ENCODE measurements around the gene SPOPL.

The SPOPL gene

GRCh38 chr2:138550670-138551287 is 49.2 kb downstream of the SPOPL start:
- Histone ChIP-seq H3K79me2 (ENCODE audit: low read length) (peaks cover 16% of the 10 kb centered on the region), H3K9me2 (replicated peaks; ENCODE audit: insufficient read depth, low read length) (no peaks in the 10 kb centered on the region), H3K4me2 (ENCODE audit: low read depth, low read length) (no peak overlapping the region), H3K27me3 (replicated peaks; ENCODE audit: insufficient read depth, low read length) (no peaks in the 10 kb centered on the region), H3K4me1 (ENCODE audit: low read length) (no peaks in the 10 kb centered on the region), H2AFZ (ENCODE audit: low read length) (no peak overlapping the region), H3K9me3 (replicated peaks; ENCODE audit: insufficient read depth, low read length) (no peaks in the 10 kb centered on the region), H3K4me3 (ENCODE audit: low read length) (no peak overlapping the region), H3K27ac (ENCODE audit: low read length) (no peak overlapping the region), H3F3A (ENCODE audit: insufficient read depth, low read length) (no peaks in the 10 kb centered on the region), H3K36me3 (replicated peaks; ENCODE audit: insufficient read depth, low read length) (no peaks in the 10 kb centered on the region), H4K20me1 (ENCODE audit: insufficient read depth, low read length) (no peaks in the 10 kb centered on the region), H3K9ac (ENCODE audit: low read length) (no peak overlapping the region)
- DNase-seq, result no peak
- TF ChIP-seq EZH2phosphoT487 (IDR thresholded peaks at IDR 0.05; ENCODE audit: low read length) (no peak), EZH2 (optimal IDR thresholded peaks at IDR 0.05; ENCODE audit: low read depth, low read length) (no peak)
- TF ChIP-seq, protein P1, sequence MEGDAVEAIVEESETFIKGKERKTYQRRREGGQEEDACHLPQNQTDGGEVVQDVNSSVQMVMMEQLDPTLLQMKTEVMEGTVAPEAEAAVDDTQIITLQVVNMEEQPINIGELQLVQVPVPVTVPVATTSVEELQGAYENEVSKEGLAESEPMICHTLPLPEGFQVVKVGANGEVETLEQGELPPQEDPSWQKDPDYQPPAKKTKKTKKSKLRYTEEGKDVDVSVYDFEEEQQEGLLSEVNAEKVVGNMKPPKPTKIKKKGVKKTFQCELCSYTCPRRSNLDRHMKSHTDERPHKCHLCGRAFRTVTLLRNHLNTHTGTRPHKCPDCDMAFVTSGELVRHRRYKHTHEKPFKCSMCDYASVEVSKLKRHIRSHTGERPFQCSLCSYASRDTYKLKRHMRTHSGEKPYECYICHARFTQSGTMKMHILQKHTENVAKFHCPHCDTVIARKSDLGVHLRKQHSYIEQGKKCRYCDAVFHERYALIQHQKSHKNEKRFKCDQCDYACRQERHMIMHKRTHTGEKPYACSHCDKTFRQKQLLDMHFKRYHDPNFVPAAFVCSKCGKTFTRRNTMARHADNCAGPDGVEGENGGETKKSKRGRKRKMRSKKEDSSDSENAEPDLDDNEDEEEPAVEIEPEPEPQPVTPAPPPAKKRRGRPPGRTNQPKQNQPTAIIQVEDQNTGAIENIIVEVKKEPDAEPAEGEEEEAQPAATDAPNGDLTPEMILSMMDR (IDR thresholded peaks at IDR 0.05; ENCODE audit: low read length), result no peak

- H3K27me3 ChIP-seq (replicated peaks; ENCODE audit: insufficient read depth, low read length), result no peaks in the 10 kb centered on the region
- no peaks in the 10 kb centered on the region for H3K36me3 ChIP-seq (replicated peaks; ENCODE audit: insufficient read depth, low read length)
- H3K27ac ChIP-seq (ENCODE audit: low read length), result no peak overlapping the region
- H2AFZ ChIP-seq (ENCODE audit: low read length), result no peak overlapping the region
- no peak overlapping the region for H3K4me3 ChIP-seq (ENCODE audit: low read length)
- no peaks in the 10 kb centered on the region for H3F3A ChIP-seq (ENCODE audit: insufficient read depth, low read length)
- H3K9ac ChIP-seq (ENCODE audit: low read length), result no peak overlapping the region
- TF ChIP-seq, protein P1 (IDR thresholded peaks at IDR 0.05; ENCODE audit: low read length), result no peak
- TF ChIP-seq EZH2 (optimal IDR thresholded peaks at IDR 0.05; ENCODE audit: low read depth, low read length), result no peak
- no peak for TF ChIP-seq EZH2phosphoT487 (IDR thresholded peaks at IDR 0.05; ENCODE audit: low read length)
- DNase-seq, result no peak
- H3K4me1 ChIP-seq (ENCODE audit: low read length), result no peaks in the 10 kb centered on the region
- no peaks in the 10 kb centered on the region for H3K9me3 ChIP-seq (replicated peaks; ENCODE audit: insufficient read depth, low read length)
- H3K4me2 ChIP-seq (ENCODE audit: low read depth, low read length), result no peak overlapping the region
- peaks cover 4% of the 10 kb centered on the region for H3K79me2 ChIP-seq (ENCODE audit: low read length)
- no peaks in the 10 kb centered on the region for H3K9me2 ChIP-seq (replicated peaks; ENCODE audit: insufficient read depth, low read length)
- H4K20me1 ChIP-seq (ENCODE audit: insufficient read depth, low read length), result no peaks in the 10 kb centered on the region; the same call in 1 of the 2 replicates
Observed at GRCh38 chr2:138554123-138554522, 52.6 kb downstream of the SPOPL start.

DNA sequence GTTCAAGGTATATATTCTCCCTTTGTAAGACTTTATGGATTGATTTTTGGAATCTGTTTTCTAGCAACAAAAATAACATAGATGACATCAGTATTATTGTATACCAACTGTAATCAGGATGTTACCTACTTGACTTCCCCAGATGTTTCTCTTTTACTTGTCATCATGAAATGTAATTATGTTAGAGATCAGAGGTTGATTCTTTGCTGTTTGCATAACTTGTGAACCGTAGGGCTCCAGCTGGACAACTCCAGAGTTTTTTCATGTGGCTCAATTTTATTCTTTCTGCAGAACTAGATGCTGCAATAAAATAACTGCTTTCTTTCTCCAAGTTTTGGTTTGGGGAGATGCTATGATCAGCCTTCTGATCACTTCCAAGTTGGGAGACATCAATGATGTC is 58.1 kb downstream of the SPOPL start:
- Histone ChIP-seq H3K36me3 (replicated peaks; ENCODE audit: insufficient read depth, low read length) (no peaks in the 10 kb centered on the region), H3K27me3 (replicated peaks; ENCODE audit: insufficient read depth, low read length) (no peaks in the 10 kb centered on the region), H3F3A (ENCODE audit: insufficient read depth, low read length) (no peaks in the 10 kb centered on the region), H3K9ac (ENCODE audit: low read length) (no peak overlapping the region), H4K20me1 (ENCODE audit: insufficient read depth, low read length) (no peaks in the 10 kb centered on the region; the same call in 1 of the 2 replicates), H3K9me2 (replicated peaks; ENCODE audit: insufficient read depth, low read length) (no peaks in the 10 kb centered on the region), H3K4me3 (ENCODE audit: low read length) (no peak overlapping the region), H3K9me3 (replicated peaks; ENCODE audit: insufficient read depth, low read length) (no peaks in the 10 kb centered on the region), H3K27ac (ENCODE audit: low read length) (no peak overlapping the region), H2AFZ (ENCODE audit: low read length) (no peak overlapping the region), H3K4me2 (ENCODE audit: low read depth, low read length) (no peak overlapping the region), H3K79me2 (ENCODE audit: low read length) (no peaks in the 10 kb centered on the region), H3K4me1 (ENCODE audit: low read length) (no peaks in the 10 kb centered on the region)
- DNase-seq, result no peak
- TF ChIP-seq, protein P1 (IDR thresholded peaks at IDR 0.05; ENCODE audit: low read length), result no peak
- TF ChIP-seq EZH2phosphoT487 (IDR thresholded peaks at IDR 0.05; ENCODE audit: low read length) (no peak), EZH2 (optimal IDR thresholded peaks at IDR 0.05; ENCODE audit: low read depth, low read length) (no peak)
